GM18499 (cell line): Measurements from ENCODE around the gene ELF4.

Source experiments
- ATAC-seq: cut with Tn5 transposase; IDR thresholded peaks from one replicate; pipeline ENCODE4 v1.9.1; 2021; ENCODE audit warnings: moderate number of reproducible peaks; ENCODE audit not compliant: insufficient read depth, unreplicated experiment

The ELF4 gene

DNA sequence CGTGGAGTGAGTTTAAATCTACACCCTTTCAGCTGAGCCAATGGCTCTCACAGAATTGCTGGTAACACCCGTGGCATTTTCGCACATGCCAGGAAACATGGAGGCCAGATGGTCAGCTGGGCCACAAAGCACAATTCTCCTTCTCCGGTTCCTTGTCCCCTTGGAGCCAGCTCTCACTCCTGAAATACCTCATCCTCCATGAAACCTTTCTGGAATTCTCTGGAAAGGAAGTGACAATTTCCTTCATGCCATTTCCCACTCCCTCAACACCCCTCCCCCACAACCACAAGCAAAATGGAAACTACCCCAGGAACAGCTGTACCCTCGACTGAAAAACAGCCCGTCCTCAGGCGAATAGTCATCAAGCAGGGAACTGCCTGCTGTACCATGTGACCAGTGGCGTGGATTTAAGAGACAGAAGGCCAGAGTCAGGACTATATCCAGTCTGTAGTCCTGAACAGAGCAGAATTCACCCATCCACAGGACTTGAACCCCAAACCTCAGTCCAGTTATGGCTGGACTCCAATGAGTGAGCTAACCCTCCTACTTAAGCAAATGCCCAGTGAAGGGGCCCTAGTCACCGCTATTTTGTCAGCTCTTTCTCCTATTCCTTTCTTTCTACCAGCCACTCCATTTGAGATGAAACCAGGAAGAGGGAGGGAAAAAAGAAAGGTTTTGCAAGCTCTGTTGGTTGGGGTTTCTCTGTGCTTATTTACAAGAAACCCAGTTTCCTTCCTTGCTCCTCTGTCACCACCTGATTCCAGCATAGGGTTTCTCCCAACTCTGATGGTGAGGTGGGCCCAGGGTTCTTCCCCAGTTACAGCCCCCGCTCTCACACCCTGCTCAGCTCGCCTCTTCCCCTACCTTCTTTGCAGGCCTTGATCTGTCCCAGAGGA, 24.5 kb downstream of the ELF4 start:
- no peak for ATAC-seq

- ATAC-seq, result peak; percentile 25
Observed at GRCh38 chrX:130084631-130085237, 25.6 kb downstream of the ELF4 start.

DNA sequence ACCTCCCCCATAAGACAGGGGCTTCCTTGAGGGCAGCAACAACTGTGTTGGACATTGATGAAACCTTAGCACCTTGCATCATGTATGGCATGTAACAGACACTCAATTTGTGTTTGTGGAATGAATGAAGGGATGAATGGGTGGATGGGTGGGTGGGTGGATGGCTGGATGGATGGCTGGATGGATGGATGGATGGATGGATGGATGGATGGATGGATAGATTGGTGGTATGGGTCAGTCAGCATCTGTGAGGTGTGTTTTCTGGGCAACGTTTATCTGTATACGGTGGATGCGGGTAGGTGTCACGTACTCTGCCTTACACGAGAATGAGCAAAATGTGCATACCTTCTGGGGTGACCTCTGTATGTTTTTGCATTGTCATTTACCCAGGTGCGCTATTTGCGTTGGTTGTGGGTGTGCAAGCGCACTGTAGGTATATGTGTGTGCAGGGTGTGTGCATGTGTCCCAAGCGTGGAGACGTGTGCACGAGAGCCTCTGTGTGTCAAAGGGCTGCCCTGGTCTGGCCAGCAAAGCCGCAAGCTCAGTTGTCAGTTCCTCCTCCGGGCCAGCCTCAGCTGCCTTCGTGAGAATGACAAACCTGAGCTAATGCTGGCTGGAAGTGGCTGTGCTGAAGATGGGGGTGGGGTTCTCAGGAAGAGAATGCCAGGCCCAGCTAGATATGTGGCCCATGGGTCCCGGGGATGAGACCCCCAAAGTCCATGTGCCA, 26.5 kb downstream of the ELF4 start:
- ATAC-seq, result no peak

DNA sequence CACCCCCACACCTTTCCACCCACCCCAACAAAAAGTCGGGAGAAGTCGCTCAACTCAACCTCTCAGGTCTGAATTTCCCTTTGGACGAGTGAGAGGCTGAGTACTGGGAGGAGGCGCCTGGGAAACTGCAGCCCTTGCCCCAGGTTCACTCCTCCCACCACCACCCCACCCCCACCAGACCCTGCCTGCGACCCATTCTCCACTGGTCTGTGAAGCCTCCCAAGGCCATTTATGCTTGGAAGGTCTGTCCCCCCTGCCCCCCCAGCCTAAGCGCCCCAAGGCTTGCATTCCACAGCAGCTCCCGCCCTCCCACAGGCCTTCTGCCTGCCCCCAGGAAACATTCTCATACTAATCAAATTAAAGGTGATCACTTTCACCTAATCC, 27.2 kb downstream of the ELF4 start:
- no peak for ATAC-seq

GRCh38 chrX:130082244-130083106, 27.8 kb downstream of the ELF4 start:
- ATAC-seq, result peak; percentile 45

- no peak for ATAC-seq
Observed at GRCh38 chrX:130081421-130082045, 28.8 kb downstream of the ELF4 start.

- no peak for ATAC-seq
Observed at GRCh38 chrX:130080791-130081367, 29.4 kb downstream of the ELF4 start.

DNA sequence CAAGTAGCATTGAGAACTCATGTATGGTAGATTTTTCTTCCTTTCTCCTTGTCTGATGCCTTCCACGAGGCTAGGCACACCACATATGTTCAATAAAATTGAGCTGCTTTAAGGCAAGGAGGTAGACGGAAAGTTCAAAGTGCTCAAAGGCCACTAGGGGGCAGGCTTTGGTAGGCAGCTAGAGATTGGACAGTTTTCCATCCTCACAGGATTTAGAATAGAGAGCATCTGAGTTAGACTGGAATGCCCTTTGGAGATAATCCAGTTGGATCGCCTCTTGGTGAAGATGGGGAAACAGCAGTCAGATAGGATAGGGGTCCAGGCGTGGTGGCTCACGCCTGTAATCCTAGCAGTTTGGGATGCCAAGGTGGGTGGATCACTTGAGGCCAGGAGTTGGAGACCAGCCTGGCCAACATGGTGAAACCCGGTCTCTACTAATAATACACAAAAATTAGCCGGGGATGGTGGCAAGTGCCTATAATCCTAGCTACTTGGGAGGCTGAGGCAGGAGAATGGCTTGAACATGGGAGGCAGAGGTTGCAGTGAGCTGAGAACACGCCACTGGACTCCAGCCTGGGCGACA, 30.4 kb downstream of the ELF4 start:
- no peak for ATAC-seq

GRCh38 chrX:130075777-130076176, 34.5 kb downstream of the ELF4 start:
- no peak for ATAC-seq

GRCh38 chrX:130072345-130072740, 38.0 kb downstream of the ELF4 start:
- no peak for ATAC-seq

DNA sequence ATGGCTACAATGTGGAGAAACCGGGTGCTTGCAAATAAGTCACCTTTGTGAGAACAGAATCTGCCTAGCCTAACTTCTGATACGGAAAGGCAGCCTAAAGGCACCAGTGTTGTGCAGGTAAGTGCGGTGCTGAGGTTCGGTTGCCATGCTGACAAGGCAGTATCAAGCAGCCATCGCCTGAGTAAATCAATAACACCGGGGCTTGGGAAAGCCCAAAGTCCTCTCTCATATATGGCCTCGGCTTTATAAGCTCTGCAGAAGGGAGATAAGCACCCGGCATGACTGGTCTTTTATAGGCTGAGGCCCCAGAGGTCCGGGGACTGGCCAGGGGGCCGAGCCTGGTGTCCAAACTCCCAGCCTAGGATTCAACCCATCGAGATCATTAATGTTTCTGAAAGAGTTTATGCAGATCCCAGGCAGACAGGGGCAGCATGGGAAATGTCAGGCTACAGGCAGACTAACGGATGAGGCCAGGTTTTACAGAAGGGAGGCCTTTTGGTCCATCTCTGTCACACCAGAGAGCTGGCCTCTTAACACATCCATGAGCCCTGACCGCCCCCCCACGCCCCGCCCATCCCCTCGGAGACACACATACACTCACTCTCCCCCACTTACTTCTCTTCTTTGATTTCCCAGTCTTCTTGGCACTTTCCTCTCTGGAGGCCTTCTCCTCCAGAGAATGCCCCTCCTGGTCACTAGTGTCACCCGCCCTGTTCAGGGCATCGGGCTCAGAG, 38.5 kb downstream of the ELF4 start:
- no peak for ATAC-seq

- ATAC-seq, result no peak
Observed at GRCh38 chrX:130066975-130067615, 43.2 kb downstream of the ELF4 start.

GRCh38 chrX:130060122-130061069, 49.9 kb downstream of the ELF4 start:
- ATAC-seq, result no peak

DNA sequence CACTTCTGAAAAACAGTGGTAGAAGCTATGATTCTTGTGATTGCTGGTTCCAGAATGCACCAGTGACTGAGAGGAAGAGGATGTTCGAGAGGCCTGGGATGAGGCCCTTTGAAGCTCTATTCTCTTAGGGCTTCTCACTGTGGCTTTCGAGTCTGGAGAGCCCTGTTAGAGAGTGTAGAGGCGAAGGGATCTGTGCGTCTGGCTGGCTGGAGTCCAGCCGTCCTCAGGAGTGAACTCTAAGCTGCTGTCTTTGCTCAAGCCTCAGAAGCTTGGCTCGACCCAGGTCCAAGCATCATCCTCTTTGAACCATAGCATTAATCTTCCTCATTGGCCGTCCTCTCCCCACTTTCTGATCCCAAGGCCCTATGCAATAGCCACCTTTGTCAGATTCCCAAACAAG, 51.6 kb downstream of the ELF4 start:
- ATAC-seq, result no peak

DNA sequence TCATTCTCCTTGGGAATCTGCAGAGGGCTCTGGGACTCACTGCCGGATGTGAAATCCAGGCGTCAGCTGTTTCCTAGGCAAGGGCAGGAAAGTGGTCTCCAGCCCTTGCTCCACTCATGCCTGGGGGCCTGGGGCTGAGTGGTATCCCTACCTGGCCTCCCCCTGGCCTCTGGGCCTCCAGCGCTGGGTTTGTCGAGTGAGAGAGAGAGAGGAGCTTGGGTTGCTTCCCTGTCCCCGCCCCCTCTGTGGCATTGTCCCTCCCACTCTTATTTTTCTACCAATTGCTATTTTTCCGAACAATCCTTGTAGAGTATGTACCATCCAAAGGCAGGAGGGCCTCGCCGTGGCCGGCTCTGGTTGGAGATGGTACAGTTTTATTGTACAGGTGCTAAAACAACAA, 53.1 kb downstream of the ELF4 start:
- ATAC-seq, result no peak

- no peak for ATAC-seq
Observed at GRCh38 chrX:130055899-130056298, 54.4 kb downstream of the ELF4 start.

DNA sequence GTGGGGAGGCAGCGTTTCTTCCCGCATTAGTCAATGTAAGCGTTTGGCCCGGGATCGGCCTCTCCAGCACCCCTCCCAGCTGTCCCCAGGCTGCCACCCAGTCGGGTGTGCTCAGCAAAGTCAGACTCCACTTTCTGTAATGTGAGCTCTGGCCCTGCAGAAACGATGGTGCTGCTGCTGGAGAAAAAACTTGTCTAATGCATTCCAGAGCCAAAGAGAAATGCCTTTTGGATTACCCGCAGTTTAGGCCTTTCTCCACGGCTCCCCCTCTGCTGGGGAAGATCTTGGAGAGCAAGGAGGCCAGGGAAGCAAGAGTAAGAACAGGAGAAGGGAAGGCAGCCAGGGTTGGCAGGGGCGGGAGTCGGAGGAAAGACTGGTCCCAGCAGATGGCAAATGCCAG, 55.2 kb downstream of the ELF4 start:
- no peak for ATAC-seq
